ENCODE data around the gene ZAR1L.

- no peak for TF ChIP-seq POLR2AphosphoS5 (IDR thresholded peaks at IDR 0.05)
- no peak for TF ChIP-seq CTCF (IDR thresholded peaks at IDR 0.05)
- TF ChIP-seq EP300 (IDR thresholded peaks at IDR 0.05): no peak
- no peak for TF ChIP-seq POLR2A (IDR thresholded peaks at IDR 0.05)
Observed at GRCh38 chr13:32314271-32315237, 609 bp downstream of the ZAR1L start.
